Stimulated activated naive CD8-positive, alpha-beta T cell treated with anti-CD3 and anti-CD28 coated beads, Interleukin-15, amount 100 ng/mL, for 72 hours (primary cell): ENCODE measurements around the gene CAPS2.
"Not testable (repeated sequence)": the region's sequence is repeated elsewhere in the genome, so short reads cannot be mapped to it uniquely, and the experiment has no call there.

Experiments used
- ATAC-seq: fragments of 150-1000 bp; cut with Tn5 transposase; 2 replicates; pipeline ENCODE4 v1.10.0; 2021; ENCODE audit warnings: mild to moderate bottlenecking, moderate library complexity
- DNase-seq, 2 donors: peaks; one replicate each; pipeline ENCODE4 v3.0.0; 2021 to 2022
- H3K27ac Mint-ChIP-seq, 2 donors: one replicate each; pipeline ENCODE4 v1.8.0; 2022; ENCODE audit warnings: mild to moderate bottlenecking in 2 of 2, mixed read lengths in 2 of 2, moderate library complexity in 2 of 2
- H3K27me3 Mint-ChIP-seq: one replicate; pipeline ENCODE4 v1.8.0; 2022; ENCODE audit warnings: mixed read lengths
- H3K4me1 Mint-ChIP-seq: one replicate; pipeline ENCODE4 v1.8.0; 2022; ENCODE audit warnings: mild to moderate bottlenecking, mixed read lengths
- H3K4me3 Mint-ChIP-seq, 2 donors: one replicate each; pipeline ENCODE4 v1.8.0; 2022; ENCODE audit warnings: mild to moderate bottlenecking in 2 of 2, mixed read lengths in 2 of 2, moderate library complexity in 1 of 2
- H3K9me3 Mint-ChIP-seq, 2 donors: one replicate each; pipeline ENCODE4 v1.8.0; 2022; ENCODE audit warnings: mixed read lengths in 2 of 2

Gene CAPS2

GRCh38 chr12:75329918-75330826 lies at the start of gene CAPS2:
Gene CAPS2 (minus strand): TSS chr12:75330324. CDS start chr12:75326498, 3,826 bp downstream.
- Mint-ChIP-seq H3K4me3 (peak within 1 kb of the TSS; percentile 80 to 88), H3K4me1 (peaks cover 20% of the 10 kb centered on the region), H3K9me3 (no peaks in the 10 kb centered on the region), H3K27ac (no peak within 1 kb of the TSS), H3K27me3 (peaks cover 48% of the 10 kb centered on the region)
- peak; percentile 82 for ATAC-seq
- DNase-seq: peak; percentile 67 to 68

GRCh38 chr12:75378354-75378753 lies 48.2 kb upstream of the CAPS2 start:
- Mint-ChIP-seq H3K27ac (no peak overlapping the region), H3K27me3 (no peaks in the 10 kb centered on the region), H3K9me3 (no peaks in the 10 kb centered on the region), H3K4me3 (no peak overlapping the region), H3K4me1 (no peaks in the 10 kb centered on the region)
- ATAC-seq (no peak), DNase-seq (no peak)

- Mint-ChIP-seq H3K4me1 (no peaks in the 10 kb centered on the region), H3K27ac (no peak overlapping the region), H3K27me3 (no peaks in the 10 kb centered on the region), H3K4me3 (no peak overlapping the region), H3K9me3 (no peaks in the 10 kb centered on the region)
- ATAC-seq: no peak
- no peak for DNase-seq
Measured at GRCh38 chr12:75374971-75375370, 44.8 kb upstream of the CAPS2 start.

DNA sequence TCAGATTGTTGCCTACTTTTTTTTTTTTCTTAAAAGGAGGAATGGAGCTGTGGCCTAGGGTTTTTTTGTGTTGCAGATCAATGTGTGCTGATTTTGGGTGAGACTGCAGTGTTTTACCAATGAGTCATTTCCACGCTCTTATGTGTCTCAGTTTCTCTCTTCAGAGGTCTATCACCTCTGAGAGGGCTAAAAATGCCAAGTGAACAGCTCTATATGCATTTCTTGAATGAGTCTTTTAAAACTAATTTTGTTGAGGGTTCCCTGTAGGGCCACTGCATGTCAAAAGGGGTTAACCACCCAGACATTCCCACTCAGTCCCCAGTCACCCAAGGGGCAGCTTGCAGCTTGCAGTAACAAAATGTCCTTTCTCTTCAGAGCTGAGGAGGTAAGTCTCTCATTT lies 36.5 kb upstream of the CAPS2 start:
- Mint-ChIP-seq H3K4me3 (peak overlapping the region in 1 of 2 donors; percentile 1), H3K9me3 (peaks cover 3% of the 10 kb centered on the region in 2 donors), H3K27ac (no peak overlapping the region), H3K27me3 (no peaks in the 10 kb centered on the region), H3K4me1 (peaks cover 14% of the 10 kb centered on the region)
- peak; percentile 70 for ATAC-seq
- no peak for DNase-seq

DNA sequence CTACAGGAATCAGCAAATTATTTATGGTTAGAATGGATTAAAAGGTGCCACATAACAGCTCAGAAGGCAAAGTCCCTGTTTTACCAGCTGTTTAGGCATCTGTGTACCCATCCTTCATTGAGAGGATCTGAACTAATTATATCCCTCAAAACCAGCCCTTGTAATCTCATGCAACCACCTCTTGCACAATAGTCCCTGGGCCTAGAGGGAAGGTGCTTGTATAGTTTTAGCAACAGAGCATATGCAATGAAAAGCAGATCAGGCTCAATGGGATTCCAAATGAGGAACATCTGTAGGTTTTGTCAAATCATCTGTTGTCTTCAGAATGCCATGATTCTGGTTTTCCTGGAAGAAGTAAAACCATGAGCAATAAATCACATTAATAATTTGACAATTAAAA lies 34.8 kb upstream of the CAPS2 start:
- no peak overlapping the region for H3K27ac Mint-ChIP-seq
- ATAC-seq (no peak), DNase-seq (no peak)
- H3K27me3 Mint-ChIP-seq: no peaks in the 10 kb centered on the region
- H3K4me3 Mint-ChIP-seq: no peak overlapping the region
- peaks cover 14 to 20% of the 10 kb centered on the region in 2 donors for H3K9me3 Mint-ChIP-seq
- H3K4me1 Mint-ChIP-seq: peaks cover 25% of the 10 kb centered on the region

DNA sequence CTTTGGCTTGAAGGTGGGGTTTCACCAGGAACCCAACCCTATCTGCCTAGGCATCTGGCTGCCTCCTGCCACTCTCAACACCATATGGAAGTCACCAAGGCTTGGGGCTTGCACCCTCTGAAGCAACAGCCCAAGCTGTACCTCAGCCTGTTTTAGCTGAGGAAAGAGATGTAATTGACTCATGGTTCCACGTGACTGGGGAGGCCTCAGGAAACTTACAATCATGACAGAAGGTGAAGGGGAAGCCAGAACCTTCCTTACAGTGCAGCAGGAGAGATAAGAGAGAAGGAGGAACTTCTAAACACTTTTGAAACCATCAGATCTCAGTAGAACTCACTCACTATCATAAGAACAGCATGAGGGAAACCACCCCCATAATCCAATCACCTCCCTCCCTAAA lies 31.3 kb upstream of the CAPS2 start:
- DNase-seq (no peak), ATAC-seq (no peak)
- Mint-ChIP-seq H3K4me3 (no peak overlapping the region), H3K9me3 (peaks cover 14 to 22% of the 10 kb centered on the region in 2 donors), H3K27me3 (no peaks in the 10 kb centered on the region), H3K27ac (no peak overlapping the region), H3K4me1 (peaks cover 19% of the 10 kb centered on the region)

GRCh38 chr12:75360920-75361319 lies 30.8 kb upstream of the CAPS2 start:
- DNase-seq (no peak), ATAC-seq (peak; percentile 63)
- H3K27ac Mint-ChIP-seq: no peak overlapping the region

GRCh38 chr12:75354011-75354410 lies 23.9 kb upstream of the CAPS2 start:
- ATAC-seq: no peak
- peaks cover 10% of the 10 kb centered on the region for H3K4me1 Mint-ChIP-seq
- peaks cover 4% of the 10 kb centered on the region for H3K27me3 Mint-ChIP-seq

More at GRCh38 chr12:75360920-75361319, 30.8 kb upstream of the CAPS2 start:
- H3K4me3 Mint-ChIP-seq: no peak overlapping the region
- H3K4me1 Mint-ChIP-seq: peaks cover 14% of the 10 kb centered on the region
- H3K9me3 Mint-ChIP-seq: peaks cover 14 to 22% of the 10 kb centered on the region in 2 donors
- no peaks in the 10 kb centered on the region for H3K27me3 Mint-ChIP-seq

DNA sequence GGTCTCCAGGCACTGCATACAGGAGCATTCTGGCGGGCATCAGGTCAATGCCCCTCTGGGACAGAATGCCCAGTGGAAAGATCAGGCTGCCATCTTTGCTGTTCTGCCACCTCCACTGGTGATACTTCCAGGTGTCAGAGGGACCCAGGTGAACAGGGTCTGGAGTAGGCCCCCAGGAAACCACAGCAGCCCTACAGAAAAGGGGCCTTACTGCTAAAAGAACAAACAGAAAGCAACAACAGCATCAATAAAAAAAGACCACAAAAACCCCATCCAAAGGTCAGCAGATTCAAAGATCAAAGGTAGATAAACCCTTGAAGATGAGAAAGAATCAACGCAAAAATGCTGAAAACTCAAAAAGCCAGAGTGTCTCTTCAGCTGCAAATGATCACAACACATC lies 20.3 kb upstream of the CAPS2 start:
- Mint-ChIP-seq H3K9me3 (peaks cover 7 to 25% of the 10 kb centered on the region in 2 donors), H3K27ac (peak overlapping the region in 1 of 2 donors; percentile 45), H3K4me1 (peaks cover 14% of the 10 kb centered on the region), H3K4me3 (no peak overlapping the region), H3K27me3 (peaks cover 7% of the 10 kb centered on the region)
- ATAC-seq: no peak
- no peak for DNase-seq

More at GRCh38 chr12:75354011-75354410, 23.9 kb upstream of the CAPS2 start:
- H3K4me3 Mint-ChIP-seq: no peak overlapping the region
- no peak for DNase-seq
- no peak overlapping the region for H3K27ac Mint-ChIP-seq
- H3K9me3 Mint-ChIP-seq: peaks cover 7 to 26% of the 10 kb centered on the region in 2 donors

- H3K4me3 Mint-ChIP-seq: no peak overlapping the region
Measured at GRCh38 chr12:75349946-75350345, 19.8 kb upstream of the CAPS2 start.

DNA sequence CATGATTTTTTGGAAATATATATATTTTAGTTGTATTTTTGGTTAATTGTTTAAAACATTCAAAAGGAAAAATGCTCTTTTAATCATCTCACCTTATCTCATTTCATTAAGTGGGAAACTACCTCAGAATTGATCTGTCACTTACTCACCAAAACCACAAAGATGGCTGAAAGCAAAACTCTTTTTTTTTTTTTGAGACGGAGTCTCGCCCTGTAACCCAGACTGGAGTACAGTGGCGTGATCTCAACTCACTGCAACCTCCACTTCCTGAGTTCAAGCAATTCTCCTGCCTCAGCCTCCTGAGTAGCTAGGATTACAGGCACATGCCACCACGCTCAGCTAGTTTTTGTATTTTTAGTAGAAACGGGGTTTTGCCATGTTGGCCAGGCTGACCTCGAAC lies 16.1 kb upstream of the CAPS2 start:
- not testable (repeated sequence) for H3K27me3 Mint-ChIP-seq, H3K4me3 Mint-ChIP-seq, H3K9me3 Mint-ChIP-seq
- Mint-ChIP-seq H3K27ac (peak overlapping the region in 1 of 2 donors; percentile 79), H3K4me1 (peaks cover 14% of the 10 kb centered on the region)
- peak; percentile 97 for ATAC-seq
- peak in 1 of 2 donors; percentile 46 for DNase-seq

More at GRCh38 chr12:75349946-75350345, 19.8 kb upstream of the CAPS2 start:
- Mint-ChIP-seq H3K4me1 (peaks cover 14% of the 10 kb centered on the region), H3K9me3 (peaks cover 3 to 21% of the 10 kb centered on the region in 2 donors), H3K27me3 (peaks cover 7% of the 10 kb centered on the region), H3K27ac (peak overlapping the region in 1 of 2 donors; percentile 45)
- DNase-seq (no peak), ATAC-seq (no peak)

GRCh38 chr12:75345531-75345930 lies 15.4 kb upstream of the CAPS2 start:
- Mint-ChIP-seq H3K4me3 (no peak overlapping the region), H3K27ac (no peak overlapping the region), H3K9me3 (no peaks in the 10 kb centered on the region), H3K4me1 (peaks cover 9% of the 10 kb centered on the region), H3K27me3 (peaks cover 7% of the 10 kb centered on the region)
- ATAC-seq: no peak
- no peak for DNase-seq

GRCh38 chr12:75341873-75342272 lies 11.7 kb upstream of the CAPS2 start:
- no peak for DNase-seq
- no peak overlapping the region for H3K27ac Mint-ChIP-seq
- no peak for ATAC-seq
- H3K9me3 Mint-ChIP-seq: no peaks in the 10 kb centered on the region
- H3K4me1 Mint-ChIP-seq: peaks cover 14% of the 10 kb centered on the region
- H3K4me3 Mint-ChIP-seq: no peak overlapping the region
- no peaks in the 10 kb centered on the region for H3K27me3 Mint-ChIP-seq

GRCh38 chr12:75337905-75338304 lies 7.8 kb upstream of the CAPS2 start:
- DNase-seq: no peak
- ATAC-seq: peak; percentile 45
- Mint-ChIP-seq H3K9me3 (no peaks in the 10 kb centered on the region), H3K27me3 (peaks cover 16% of the 10 kb centered on the region), H3K27ac (no peak overlapping the region), H3K4me1 (peaks cover 18% of the 10 kb centered on the region), H3K4me3 (no peak overlapping the region)

DNA sequence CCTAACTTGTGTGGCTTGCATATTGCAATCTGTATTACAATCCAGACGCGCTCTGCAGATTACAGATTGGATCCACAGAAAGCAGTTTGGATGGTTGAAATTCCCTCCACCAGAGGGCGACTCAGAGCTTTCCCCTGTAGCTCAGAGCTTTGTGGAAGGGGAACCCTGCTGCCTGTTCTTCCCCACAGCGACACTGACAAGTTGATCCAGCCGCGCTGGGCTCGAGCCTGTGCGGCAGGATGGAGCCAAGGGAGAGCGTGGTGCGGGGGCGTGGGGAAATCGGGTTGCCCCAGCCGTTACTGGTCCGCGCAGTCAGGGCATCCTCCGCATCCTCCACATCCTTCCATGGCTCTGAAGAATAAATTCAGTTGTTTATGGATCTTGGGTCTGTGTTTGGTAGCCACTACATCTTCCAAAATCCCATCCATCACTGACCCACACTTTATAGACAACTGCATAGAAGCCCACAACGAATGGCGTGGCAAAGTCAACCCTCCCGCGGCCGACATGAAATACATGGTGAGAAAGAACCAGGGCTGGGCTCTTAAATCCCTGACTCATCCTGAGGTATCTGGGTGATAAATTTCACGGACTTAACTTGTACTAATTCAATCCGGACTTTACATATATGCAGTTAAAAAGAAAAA lies 4.4 kb upstream of the CAPS2 start, which contains the start of gene GLIPR1L1:
Gene GLIPR1L1, plus strand, starts transcription at position 287 of the 647 bp plus-strand sequence. Its CDS starts 59 bp downstream, at position 346.
- Mint-ChIP-seq H3K4me3 (peak within 1 kb of the TSS; percentile 56 to 74), H3K27ac (no peak within 1 kb of the TSS), H3K9me3 (no peaks in the 10 kb centered on the region), H3K4me1 (peaks cover 26% of the 10 kb centered on the region), H3K27me3 (peaks cover 25% of the 10 kb centered on the region)
- ATAC-seq (peak; percentile 83), DNase-seq (peak; percentile 76 to 80)

- DNase-seq: no peak
- ATAC-seq: no peak
- Mint-ChIP-seq H3K9me3 (no peaks in the 10 kb centered on the region), H3K4me3 (no peak overlapping the region), H3K27ac (no peak overlapping the region), H3K27me3 (peaks cover 42% of the 10 kb centered on the region), H3K4me1 (peaks cover 12% of the 10 kb centered on the region)
Measured at GRCh38 chr12:75327642-75328041, 2.5 kb downstream of the CAPS2 start.
